ENCODE data around the gene SCARB1. TPM values are rescaled to one million over a fixed set of nuclear protein-coding genes. Genes with fewer than 3 reads are reported as not detected.

SCARB1 gene
- total RNA-seq, 4 donors from 2014 or later: 24.2 to 79.4 (median 59.4) TPM

DNA sequence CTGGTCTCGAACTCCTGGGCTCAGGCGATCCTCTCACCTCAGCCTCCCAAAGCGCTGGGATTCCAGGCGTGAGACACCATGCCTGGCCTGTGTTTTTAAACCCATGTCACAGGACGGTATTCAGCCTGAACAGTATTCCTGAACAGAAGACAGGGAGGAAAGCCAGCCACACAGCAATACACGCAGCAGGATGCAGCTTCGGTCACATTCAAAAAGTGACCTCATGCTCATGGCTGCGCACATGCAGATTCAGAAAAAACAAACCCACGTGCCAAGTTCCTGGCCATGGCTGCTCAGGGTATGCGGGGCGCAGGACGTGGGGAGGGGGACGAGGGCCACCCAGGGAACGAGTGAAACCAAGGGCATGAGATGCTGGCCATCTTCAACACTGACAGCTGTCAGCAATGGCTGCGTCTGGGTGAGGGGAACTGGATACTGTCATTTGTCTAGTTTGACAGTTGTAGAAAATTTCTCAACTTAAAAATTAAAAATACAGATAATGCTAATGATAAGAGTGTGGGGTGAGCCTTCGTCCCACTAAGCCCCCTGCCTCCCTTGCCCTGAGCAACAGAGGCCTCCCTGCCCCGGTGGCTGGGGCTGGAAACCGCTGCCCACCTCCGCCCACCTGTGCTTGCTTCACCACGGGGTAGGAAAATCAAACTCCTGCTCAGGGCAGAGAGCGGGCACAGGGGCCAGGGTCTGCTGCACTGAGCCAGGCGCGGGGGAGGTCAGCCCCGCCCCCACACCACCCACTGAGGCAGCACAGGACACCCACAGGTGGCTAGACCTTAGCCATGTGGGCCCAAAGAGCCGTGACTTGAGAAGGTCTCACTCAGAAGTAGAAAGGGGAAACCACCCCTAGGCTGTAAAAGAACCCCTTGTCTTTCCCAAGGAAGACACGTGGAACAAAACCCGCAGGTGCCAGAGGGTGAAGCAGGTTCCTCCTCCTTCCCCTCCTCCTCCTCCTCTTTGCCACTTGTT is 84.2 kb downstream of the SCARB1 start:
- TF ChIP-seq, protein P1, sequence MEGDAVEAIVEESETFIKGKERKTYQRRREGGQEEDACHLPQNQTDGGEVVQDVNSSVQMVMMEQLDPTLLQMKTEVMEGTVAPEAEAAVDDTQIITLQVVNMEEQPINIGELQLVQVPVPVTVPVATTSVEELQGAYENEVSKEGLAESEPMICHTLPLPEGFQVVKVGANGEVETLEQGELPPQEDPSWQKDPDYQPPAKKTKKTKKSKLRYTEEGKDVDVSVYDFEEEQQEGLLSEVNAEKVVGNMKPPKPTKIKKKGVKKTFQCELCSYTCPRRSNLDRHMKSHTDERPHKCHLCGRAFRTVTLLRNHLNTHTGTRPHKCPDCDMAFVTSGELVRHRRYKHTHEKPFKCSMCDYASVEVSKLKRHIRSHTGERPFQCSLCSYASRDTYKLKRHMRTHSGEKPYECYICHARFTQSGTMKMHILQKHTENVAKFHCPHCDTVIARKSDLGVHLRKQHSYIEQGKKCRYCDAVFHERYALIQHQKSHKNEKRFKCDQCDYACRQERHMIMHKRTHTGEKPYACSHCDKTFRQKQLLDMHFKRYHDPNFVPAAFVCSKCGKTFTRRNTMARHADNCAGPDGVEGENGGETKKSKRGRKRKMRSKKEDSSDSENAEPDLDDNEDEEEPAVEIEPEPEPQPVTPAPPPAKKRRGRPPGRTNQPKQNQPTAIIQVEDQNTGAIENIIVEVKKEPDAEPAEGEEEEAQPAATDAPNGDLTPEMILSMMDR (IDR thresholded peaks at IDR 0.05): no peak
- ATAC-seq (ENCODE audit: low FRiP score): no peak
- DNase-seq (ENCODE audit: low spot score): no peak

DNA sequence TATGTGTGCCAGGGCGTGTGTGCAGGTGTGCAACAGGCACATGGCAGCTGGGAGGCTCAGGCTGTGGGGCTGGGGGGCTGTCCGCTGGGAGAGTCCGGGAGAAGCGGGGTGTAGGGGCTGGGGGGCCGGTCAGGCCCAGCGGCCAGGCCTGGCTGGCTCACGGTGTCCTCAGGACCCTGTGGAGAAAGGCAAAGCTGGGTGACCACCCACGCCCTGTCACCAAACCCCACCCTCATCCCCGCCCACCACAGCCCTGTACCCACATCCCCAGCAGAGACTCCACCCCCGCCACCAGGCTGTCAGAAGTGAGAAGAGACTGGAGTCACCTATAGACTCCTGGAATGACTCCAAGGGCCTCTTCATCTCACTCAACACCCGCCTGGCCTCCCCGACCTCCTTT is 85.3 kb downstream of the SCARB1 start:
- ATAC-seq (ENCODE audit: low FRiP score): no peak
- TF ChIP-seq, protein P1 (IDR thresholded peaks at IDR 0.05): no peak
- DNase-seq (ENCODE audit: low spot score): no peak

DNA sequence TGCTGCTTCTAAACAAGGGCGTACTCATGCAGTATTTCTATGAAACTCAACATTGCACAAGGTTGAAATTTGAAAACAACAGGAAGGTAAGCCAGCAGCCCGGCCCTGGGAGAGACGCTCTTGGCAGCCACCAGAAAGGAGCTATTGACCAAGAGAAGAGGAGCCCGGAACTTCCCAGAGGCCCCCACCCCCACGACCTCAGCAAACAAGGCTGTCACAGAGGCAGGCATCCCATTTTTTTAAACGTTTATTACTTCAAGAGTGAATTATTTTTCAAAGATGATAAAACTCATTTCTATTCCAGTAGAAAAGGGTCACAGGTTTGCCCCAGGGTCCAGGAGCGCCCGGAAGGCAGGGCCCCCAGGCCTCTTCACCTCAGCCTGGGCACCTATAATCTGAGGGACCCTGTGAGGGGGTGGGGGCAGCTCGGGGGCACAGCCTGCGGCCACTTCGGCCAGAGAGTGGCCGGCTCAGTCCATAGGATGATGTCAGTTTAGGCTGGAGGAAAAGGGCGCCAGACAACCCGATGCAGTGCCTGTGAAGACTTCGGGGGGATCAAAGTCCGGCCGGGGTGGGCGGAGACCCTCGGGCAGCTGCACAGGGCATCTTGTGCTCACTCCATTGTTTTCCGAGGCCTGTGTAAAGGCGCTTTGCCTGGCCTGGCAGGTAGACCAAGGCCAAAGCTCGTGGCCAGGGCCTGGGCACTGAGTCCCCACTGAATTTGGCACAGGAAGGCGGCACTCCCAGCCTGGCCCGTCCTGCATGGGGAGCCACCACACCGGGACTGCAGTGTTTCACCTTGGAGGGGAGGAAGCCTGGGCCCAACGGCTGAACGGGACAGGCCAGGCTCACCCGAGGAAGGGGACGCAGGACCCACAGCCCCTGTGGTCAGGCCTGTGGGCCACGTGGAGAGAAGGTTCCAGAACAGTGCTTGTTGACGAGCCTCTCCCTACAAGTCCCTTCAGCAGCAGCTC is 86.0 kb downstream of the SCARB1 start:
- TF ChIP-seq, protein P1 (IDR thresholded peaks at IDR 0.05): no peak
- no peak for DNase-seq (ENCODE audit: low spot score)
- no peak for ATAC-seq (ENCODE audit: low FRiP score)

DNA sequence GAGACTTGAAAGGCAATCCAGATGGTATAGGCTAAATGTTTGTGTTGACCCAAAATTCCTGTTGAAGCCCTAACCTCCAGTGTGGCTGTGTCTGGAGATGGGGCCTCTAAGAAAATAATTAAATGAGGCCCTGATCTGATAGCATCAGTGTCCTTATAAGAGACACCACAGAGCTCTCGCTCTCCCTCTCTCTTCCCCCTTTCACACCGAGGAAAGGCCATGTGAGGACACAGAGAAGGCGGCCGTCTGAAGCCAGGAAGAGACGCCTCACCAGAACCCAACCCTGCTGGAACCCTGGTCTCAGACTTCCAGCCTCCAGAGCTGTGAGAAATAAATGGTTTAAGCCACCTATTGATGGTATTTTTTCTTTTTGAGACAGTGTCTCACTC is 87.5 kb downstream of the SCARB1 start:
- ATAC-seq (ENCODE audit: low FRiP score): no peak
- TF ChIP-seq, protein P1 (IDR thresholded peaks at IDR 0.05): no peak

DNA sequence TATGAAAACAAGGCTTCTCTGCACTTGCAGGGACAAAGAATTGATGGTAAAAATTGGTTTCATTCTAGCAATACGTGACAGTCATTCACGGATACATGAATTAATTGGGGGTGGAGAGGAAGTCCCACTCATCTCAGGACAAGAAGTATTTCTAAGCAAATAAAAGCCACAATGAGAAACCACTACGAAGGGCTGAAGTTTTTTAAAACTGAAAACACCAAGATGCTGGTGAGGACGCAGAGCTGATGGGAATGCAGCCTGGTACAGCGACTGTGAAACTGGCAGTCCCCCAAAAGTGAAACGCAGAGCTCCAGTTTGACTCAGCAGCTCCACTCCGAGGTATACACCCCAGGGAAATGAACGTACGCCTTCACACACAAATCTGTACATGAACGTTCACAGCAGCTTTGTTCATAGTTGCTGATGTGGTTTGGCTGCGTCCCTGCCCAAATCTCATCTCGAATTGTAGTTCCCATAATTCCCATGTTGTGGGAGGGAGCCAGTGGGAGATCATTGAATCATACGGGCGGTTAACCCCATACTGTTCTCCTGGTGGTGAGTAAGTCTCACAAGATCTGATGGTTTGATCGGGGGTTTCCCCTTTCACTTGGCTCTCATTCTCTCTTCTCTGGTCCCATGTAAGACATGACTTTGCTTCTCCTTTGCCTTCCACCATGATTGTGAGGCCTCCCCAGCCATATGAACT is 89.0 kb downstream of the SCARB1 start:
- ATAC-seq (ENCODE audit: low FRiP score) (peak; percentile 29), DNase-seq (ENCODE audit: low spot score) (no peak)
- TF ChIP-seq, protein P1 (IDR thresholded peaks at IDR 0.05): no peak

More for the DNA sequence above, 87.5 kb downstream of the SCARB1 start:
- DNase-seq (ENCODE audit: low spot score): no peak

DNA sequence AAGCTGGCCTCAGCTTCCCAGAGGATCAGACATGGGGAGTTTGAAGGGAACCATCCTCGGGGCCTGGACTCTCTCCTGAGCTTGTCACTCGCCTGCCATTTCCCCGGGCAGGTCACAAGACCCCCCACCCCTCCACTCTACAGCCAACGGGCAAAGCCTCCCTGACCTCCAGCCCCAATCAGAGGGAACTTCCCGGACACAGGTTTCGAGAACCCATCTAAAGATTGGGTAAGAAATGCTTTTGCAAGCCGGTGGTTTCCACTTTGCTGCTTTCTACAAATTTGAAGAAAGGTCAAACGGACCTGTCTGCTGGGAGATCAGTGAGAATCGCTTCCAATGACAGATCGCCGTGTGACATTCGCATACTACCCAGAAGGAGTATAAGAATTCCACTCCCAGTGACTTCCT is 89.6 kb downstream of the SCARB1 start:
- TF ChIP-seq, protein P1 (IDR thresholded peaks at IDR 0.05): no peak
- ATAC-seq (ENCODE audit: low FRiP score): no peak
- DNase-seq (ENCODE audit: low spot score): no peak
